HFFc6 (cell line): ENCODE results near the gene GPRIN3. TPM values are rescaled to one million over a fixed set of nuclear protein-coding genes. Genes with fewer than 3 reads are reported as not detected.

ENCODE experiments used
- DNase-seq: peaks from one replicate; pipeline ENCODE4 v3.0.0-alpha.2; 2018
- H3K27ac Mint-ChIP-seq: 2 replicates; pipeline ENCODE4 v1.8.0; 2020; ENCODE audit warnings: mild to moderate bottlenecking, mixed read lengths
- H3K27me3 Mint-ChIP-seq: 2 replicates; pipeline ENCODE4 v1.8.0; 2021; ENCODE audit warnings: mild to moderate bottlenecking, moderate library complexity, mixed read lengths; ENCODE audit not compliant: insufficient read depth
- H3K36me3 Mint-ChIP-seq: 2 replicates; pipeline ENCODE4 v1.8.0; 2021; ENCODE audit warnings: low read depth, mixed read lengths
- H3K4me1 Mint-ChIP-seq: 2 replicates; pipeline ENCODE4 v1.8.0; 2020; ENCODE audit warnings: low read depth, mixed read lengths
- H3K4me3 Mint-ChIP-seq: 2 replicates; pipeline ENCODE4 v1.8.0; 2020; ENCODE audit warnings: mild to moderate bottlenecking, moderate library complexity, mixed read lengths
- H3K9me3 Mint-ChIP-seq: 2 replicates; pipeline ENCODE4 v1.8.0; 2020; ENCODE audit warnings: mild to moderate bottlenecking, mixed read lengths
- CTCF ChIP-seq: fragments of 200-600 bp; sonication (generic); IDR thresholded peaks from 2 replicates; pipeline ENCODE4 v1.5.0; 2021; ENCODE audit warnings: antibody characterized with exemption, mild to moderate bottlenecking
- total RNA-seq, 6 experiments: library from RNA; stranded (reverse); fragmentation: NEBNext Ultra II Directional; extraction: Animal tissue kit (Norgen Biotek cat#: 25700); gene quantifications; 2 replicates in 1 of 6; 3 replicates in 5 of 6; pipeline ENCODE4 v1.2.3, GENCODE V29; 2021

The GPRIN3 gene
- total RNA-seq, 6 experiments from 2014 or later: under 0.01 to 0.28 (median 0.04) TPM

- peaks cover 8% of the 10 kb centered on the region for H3K27me3 Mint-ChIP-seq
- H3K36me3 Mint-ChIP-seq: no peaks in the 10 kb centered on the region
- no peak overlapping the region for H3K4me3 Mint-ChIP-seq
These were observed 86.3 kb downstream of the GPRIN3 start for GRCh38 chr4:89221167-89221867.

GRCh38 chr4:89218587-89218986, 89.0 kb downstream of the GPRIN3 start:
- Mint-ChIP-seq H3K27ac (no peak overlapping the region), H3K4me1 (no peaks in the 10 kb centered on the region), H3K4me3 (no peak overlapping the region), H3K9me3 (no peaks in the 10 kb centered on the region), H3K36me3 (no peaks in the 10 kb centered on the region), H3K27me3 (peaks cover 17% of the 10 kb centered on the region)
- TF ChIP-seq CTCF: no peak
- no peak for DNase-seq

More at GRCh38 chr4:89221167-89221867, 86.3 kb downstream of the GPRIN3 start:
- no peak for DNase-seq
- Mint-ChIP-seq H3K4me1 (no peaks in the 10 kb centered on the region), H3K27ac (no peak overlapping the region), H3K9me3 (no peaks in the 10 kb centered on the region)
- no peak for TF ChIP-seq CTCF

- DNase-seq: no peak
- H3K27me3 Mint-ChIP-seq: peaks cover 18% of the 10 kb centered on the region
- H3K36me3 Mint-ChIP-seq: no peaks in the 10 kb centered on the region
- H3K27ac Mint-ChIP-seq: no peak overlapping the region
- no peak overlapping the region for H3K4me3 Mint-ChIP-seq
- TF ChIP-seq CTCF: no peak
- H3K9me3 Mint-ChIP-seq: no peaks in the 10 kb centered on the region
- no peaks in the 10 kb centered on the region for H3K4me1 Mint-ChIP-seq
These were observed 90.0 kb downstream of the GPRIN3 start for GRCh38 chr4:89217604-89218003.

GRCh38 chr4:89216866-89217265, 90.7 kb downstream of the GPRIN3 start:
- H3K36me3 Mint-ChIP-seq: no peaks in the 10 kb centered on the region
- H3K9me3 Mint-ChIP-seq: no peaks in the 10 kb centered on the region
- no peaks in the 10 kb centered on the region for H3K4me1 Mint-ChIP-seq
- TF ChIP-seq CTCF: no peak
- no peak for DNase-seq
- no peak overlapping the region for H3K4me3 Mint-ChIP-seq
- no peak overlapping the region for H3K27ac Mint-ChIP-seq
- H3K27me3 Mint-ChIP-seq: peaks cover 18% of the 10 kb centered on the region

- Mint-ChIP-seq H3K36me3 (no peaks in the 10 kb centered on the region), H3K4me3 (no peak overlapping the region), H3K9me3 (no peaks in the 10 kb centered on the region), H3K4me1 (no peaks in the 10 kb centered on the region), H3K27ac (no peak overlapping the region), H3K27me3 (peaks cover 18% of the 10 kb centered on the region)
- no peak for DNase-seq
- no peak for TF ChIP-seq CTCF
These were observed 91.2 kb downstream of the GPRIN3 start for GRCh38 chr4:89216422-89216821.
